DOHH2 (cell line): ENCODE results near the gene MAL.

Experiments used
- H3F3A ChIP-seq: fragments of 200-600 bp; sonication (generic), shearing (Covaris generic); 2 replicates; pipeline ENCODE4 v1.6.0; 2016; ENCODE audit warnings: antibody characterized with exemption, mild to moderate bottlenecking; ENCODE audit not compliant: control insufficient read depth, insufficient read depth
- H3K27ac ChIP-seq: fragments of 200-600 bp; sonication (generic); 2 replicates; pipeline ENCODE4 v1.5.1; 2014; ENCODE audit warnings: low read depth, mild to moderate bottlenecking, low read length, moderate library complexity
- H3K27me3 ChIP-seq: fragments of 200-600 bp; sonication (generic); 2 replicates; pipeline ENCODE4 v1.6.1; 2014; ENCODE audit warnings: mild to moderate bottlenecking, low read length, mixed read lengths; ENCODE audit not compliant: control insufficient read depth
- H3K36me3 ChIP-seq: fragments of 200-600 bp; sonication (generic); 2 replicates; pipeline ENCODE4 v1.6.1; 2014; ENCODE audit warnings: mild to moderate bottlenecking, low read length, moderate library complexity, mixed read lengths; ENCODE audit not compliant: control insufficient read depth
- H3K4me1 ChIP-seq: fragments of 200-600 bp; sonication (generic); 2 replicates; pipeline ENCODE4 v1.6.1; 2014; ENCODE audit warnings: mild to moderate bottlenecking, low read length, mixed read lengths; ENCODE audit not compliant: control insufficient read depth
- H3K4me2 ChIP-seq: fragments of 200-600 bp; sonication (generic); 2 replicates; pipeline ENCODE4 v1.6.0; 2014; ENCODE audit warnings: mild to moderate bottlenecking, low read length, moderate library complexity
- H3K4me3 ChIP-seq: fragments of 200-600 bp; sonication (generic); 2 replicates; pipeline ENCODE4 v1.5.1; 2014; ENCODE audit warnings: mild to moderate bottlenecking, low read length, mixed read lengths
- H3K79me2 ChIP-seq: fragments of 200-600 bp; sonication (generic); 2 replicates; pipeline ENCODE4 v1.6.1; 2014; ENCODE audit warnings: mild to moderate bottlenecking, low read length, mixed read lengths; ENCODE audit not compliant: control insufficient read depth
- H3K9me2 ChIP-seq: fragments of 200-600 bp; sonication (generic); replicated peaks from 2 replicates; pipeline ENCODE4 v1.6.1; 2014; ENCODE audit warnings: mild to moderate bottlenecking, low read length, mixed read lengths; ENCODE audit not compliant: control insufficient read depth
- H3K9me3 ChIP-seq: fragments of 200-600 bp; sonication (generic); 2 replicates; pipeline ENCODE4 v1.6.1; 2014; ENCODE audit warnings: antibody characterized with exemption, low read length, mixed read lengths; ENCODE audit not compliant: control insufficient read depth, insufficient read depth
- H4K20me1 ChIP-seq: fragments of 200-600 bp; sonication (generic); 2 replicates; pipeline ENCODE4 v1.6.0; 2014; ENCODE audit warnings: low read depth, mild to moderate bottlenecking, antibody characterized with exemption, low read length, moderate library complexity; ENCODE audit not compliant: control insufficient read depth, insufficient read depth
- CTCF ChIP-seq: fragments of 200-600 bp; sonication (generic); IDR thresholded peaks from one replicate; pipeline ENCODE4 v1.5.1; 2014; ENCODE audit warnings: antibody characterized with exemption, mild to moderate bottlenecking, low read depth, low read length; ENCODE audit not compliant: poor library complexity, severe bottlenecking
- EZH2phosphoT487 ChIP-seq: fragments of 200-600 bp; sonication (generic); IDR thresholded peaks from 2 replicates; pipeline ENCODE4 v1.6.1; 2017; ENCODE audit warnings: borderline replicate concordance, mild to moderate bottlenecking, antibody characterized with exemption, low read length, moderate library complexity, mixed read lengths

Gene MAL

GRCh38 chr2:95007822-95008221, 17.7 kb upstream of the MAL start:
- no peaks in the 10 kb centered on the region for H3F3A ChIP-seq
- no peak overlapping the region for H3K4me3 ChIP-seq
- no peak overlapping the region for H3K27ac ChIP-seq
- H3K4me1 ChIP-seq, result no peaks in the 10 kb centered on the region
- TF ChIP-seq EZH2phosphoT487, result no peak
- TF ChIP-seq CTCF, result no peak
- no peaks in the 10 kb centered on the region for H3K27me3 ChIP-seq
- no peak overlapping the region for H3K4me2 ChIP-seq
- H4K20me1 ChIP-seq, result no peaks in the 10 kb centered on the region
- H3K9me2 ChIP-seq, result no peaks in the 10 kb centered on the region
- no peaks in the 10 kb centered on the region for H3K79me2 ChIP-seq
- no peaks in the 10 kb centered on the region for H3K36me3 ChIP-seq
- H3K9me3 ChIP-seq, result no peaks in the 10 kb centered on the region

- Histone ChIP-seq H3K9me3 (no peaks in the 10 kb centered on the region), H3K79me2 (no peaks in the 10 kb centered on the region), H3K27me3 (no peaks in the 10 kb centered on the region), H3K4me3 (no peak overlapping the region), H3F3A (no peaks in the 10 kb centered on the region), H3K27ac (no peak overlapping the region), H4K20me1 (no peaks in the 10 kb centered on the region), H3K9me2 (no peaks in the 10 kb centered on the region), H3K4me1 (no peaks in the 10 kb centered on the region), H3K4me2 (no peak overlapping the region), H3K36me3 (no peaks in the 10 kb centered on the region)
- TF ChIP-seq EZH2phosphoT487 (no peak), CTCF (no peak)
Measured at GRCh38 chr2:95008306-95008705, 17.2 kb upstream of the MAL start.

GRCh38 chr2:95008996-95009395, 16.5 kb upstream of the MAL start:
- Histone ChIP-seq H3K9me3 (no peaks in the 10 kb centered on the region), H3F3A (no peaks in the 10 kb centered on the region), H3K27me3 (no peaks in the 10 kb centered on the region), H3K4me1 (no peaks in the 10 kb centered on the region), H3K27ac (no peak overlapping the region), H3K9me2 (no peaks in the 10 kb centered on the region), H3K36me3 (no peaks in the 10 kb centered on the region), H3K79me2 (no peaks in the 10 kb centered on the region), H3K4me3 (no peak overlapping the region), H3K4me2 (no peak overlapping the region), H4K20me1 (no peaks in the 10 kb centered on the region)
- TF ChIP-seq CTCF (no peak), EZH2phosphoT487 (no peak)

- Histone ChIP-seq H3K9me2 (no peaks in the 10 kb centered on the region), H3K4me2 (no peak overlapping the region), H3K4me3 (no peak overlapping the region), H4K20me1 (no peaks in the 10 kb centered on the region), H3K27ac (no peak overlapping the region), H3K27me3 (no peaks in the 10 kb centered on the region), H3F3A (no peaks in the 10 kb centered on the region), H3K79me2 (no peaks in the 10 kb centered on the region), H3K4me1 (no peaks in the 10 kb centered on the region), H3K36me3 (no peaks in the 10 kb centered on the region), H3K9me3 (no peaks in the 10 kb centered on the region)
- TF ChIP-seq CTCF (no peak), EZH2phosphoT487 (no peak)
Measured at GRCh38 chr2:95009412-95009811, 16.1 kb upstream of the MAL start.
